ENCODE measurements around the gene AKNAD1. TPM values are rescaled to one million over a fixed set of nuclear protein-coding genes. Genes with fewer than 3 reads are reported as not detected.
A peak's percentile ranks its signal among the peaks of the same experiment; 100 is the strongest.

Gene AKNAD1
- polyA plus RNA-seq, 3 donors = not detected

DNA sequence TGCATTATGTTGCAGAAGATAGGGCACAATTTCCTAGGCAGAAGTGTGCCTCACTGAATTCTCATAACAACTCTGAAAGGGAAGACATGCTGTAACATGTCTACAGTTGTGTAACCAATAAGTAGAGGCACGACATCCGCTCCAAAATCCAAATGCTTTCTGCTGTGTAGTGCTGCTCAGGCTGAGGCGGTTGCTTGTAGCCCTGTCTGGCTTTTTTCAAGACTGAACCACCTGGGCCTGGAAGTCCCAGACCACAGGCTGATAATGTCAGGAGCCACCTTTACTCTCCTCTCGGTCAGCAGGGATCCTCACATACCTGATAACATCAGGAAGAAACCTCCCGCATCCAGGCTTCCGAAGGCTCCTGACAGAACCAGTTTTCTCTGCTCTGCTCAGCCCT, 10.9 kb downstream of the AKNAD1 start:
- Histone ChIP-seq H3K9me3 (replicated peaks in 1 of 2; ENCODE audit: control insufficient read depth in 1 of 2, insufficient read depth in 1 of 2, low read length in 2 of 2) (no peaks in the 10 kb centered on the region), H3K4me3 (replicated peaks in 1 of 3; ENCODE audit: low read depth in 2 of 3, low read length in 3 of 3) (no peak overlapping the region), H3K36me3 (replicated peaks in 1 of 2; ENCODE audit: control insufficient read depth in 1 of 2, insufficient read depth in 2 of 2, low read length in 2 of 2) (no peaks in the 10 kb centered on the region), H3K27me3 (ENCODE audit: control insufficient read depth in 2 of 2, insufficient read depth in 2 of 2, low read length in 2 of 2) (no peaks in the 10 kb centered on the region), H2AFZ (ENCODE audit: insufficient read depth, low read depth, low read length, poor library complexity, severe bottlenecking) (no peak overlapping the region), H4K20me1 (ENCODE audit: insufficient read depth, low read length) (no peaks in the 10 kb centered on the region), H3K27ac (ENCODE audit: low read depth in 1 of 2, low read length in 2 of 2) (no peak overlapping the region), H3K9ac (ENCODE audit: insufficient read depth, low read length, poor library complexity, severe bottlenecking) (no peak overlapping the region), H3K4me1 (ENCODE audit: control insufficient read depth in 1 of 2, insufficient read depth in 2 of 2, low read length in 2 of 2) (no peaks in the 10 kb centered on the region), H3K4me2 (replicated peaks; ENCODE audit: extremely low read depth, low read length, poor library complexity, severe bottlenecking) (no peak overlapping the region), H3K79me2 (ENCODE audit: insufficient read depth, low read length) (no peaks in the 10 kb centered on the region)
- TF ChIP-seq, protein P1, sequence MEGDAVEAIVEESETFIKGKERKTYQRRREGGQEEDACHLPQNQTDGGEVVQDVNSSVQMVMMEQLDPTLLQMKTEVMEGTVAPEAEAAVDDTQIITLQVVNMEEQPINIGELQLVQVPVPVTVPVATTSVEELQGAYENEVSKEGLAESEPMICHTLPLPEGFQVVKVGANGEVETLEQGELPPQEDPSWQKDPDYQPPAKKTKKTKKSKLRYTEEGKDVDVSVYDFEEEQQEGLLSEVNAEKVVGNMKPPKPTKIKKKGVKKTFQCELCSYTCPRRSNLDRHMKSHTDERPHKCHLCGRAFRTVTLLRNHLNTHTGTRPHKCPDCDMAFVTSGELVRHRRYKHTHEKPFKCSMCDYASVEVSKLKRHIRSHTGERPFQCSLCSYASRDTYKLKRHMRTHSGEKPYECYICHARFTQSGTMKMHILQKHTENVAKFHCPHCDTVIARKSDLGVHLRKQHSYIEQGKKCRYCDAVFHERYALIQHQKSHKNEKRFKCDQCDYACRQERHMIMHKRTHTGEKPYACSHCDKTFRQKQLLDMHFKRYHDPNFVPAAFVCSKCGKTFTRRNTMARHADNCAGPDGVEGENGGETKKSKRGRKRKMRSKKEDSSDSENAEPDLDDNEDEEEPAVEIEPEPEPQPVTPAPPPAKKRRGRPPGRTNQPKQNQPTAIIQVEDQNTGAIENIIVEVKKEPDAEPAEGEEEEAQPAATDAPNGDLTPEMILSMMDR (IDR thresholded peaks at IDR 0.05) = no peak
- peaks cover 14% of the 10 kb centered on the region for H3K4me1 Mint-ChIP-seq
- no peak overlapping the region for H3K27ac Mint-ChIP-seq
- intact Hi-C loops (cut with micrococcal nuclease) = no loop called here
- H3K27me3 Mint-ChIP-seq (ENCODE audit: low read depth in 3 of 3) = peaks cover 0 to 4% (median 0%) of the 10 kb centered on the region in 3 donors
- H3K9me3 Mint-ChIP-seq = no peaks in the 10 kb centered on the region
- DNase-seq = no peak
- H3K4me3 Mint-ChIP-seq = no peak overlapping the region
- peaks cover 0 to under 1% of the 10 kb centered on the region in 2 donors for H3K36me3 Mint-ChIP-seq
- 87% methylated on average over 6 of the region's 6 CpGs for WGBS (ENCODE audit: insufficient coverage)

DNA sequence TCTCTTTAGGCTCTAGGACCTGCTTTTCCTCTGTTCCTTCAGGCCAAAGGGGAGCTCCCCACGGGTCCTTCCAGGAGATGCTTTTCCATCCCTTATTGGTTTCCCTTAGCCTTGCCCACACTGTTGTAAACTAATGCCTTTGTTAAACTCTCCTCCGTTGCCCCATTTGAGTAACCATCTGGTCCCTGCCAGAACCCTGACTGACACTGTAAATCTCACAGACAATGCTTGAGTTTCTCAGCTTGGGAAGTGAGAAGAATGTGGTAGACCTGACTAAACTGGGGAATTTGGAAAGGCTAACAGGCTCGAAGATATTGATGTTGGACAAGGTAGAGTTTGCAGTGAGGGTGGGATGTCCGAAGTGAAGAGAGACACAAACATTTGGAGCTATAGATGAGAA, 11.4 kb downstream of the AKNAD1 start:
- Histone ChIP-seq H3K4me3 (replicated peaks in 1 of 3; ENCODE audit: low read depth in 2 of 3, low read length in 3 of 3) (no peak overlapping the region), H3K4me2 (replicated peaks; ENCODE audit: extremely low read depth, low read length, poor library complexity, severe bottlenecking) (no peak overlapping the region), H3K27me3 (ENCODE audit: control insufficient read depth in 2 of 2, insufficient read depth in 2 of 2, low read length in 2 of 2) (no peaks in the 10 kb centered on the region), H3K27ac (ENCODE audit: low read depth in 1 of 2, low read length in 2 of 2) (no peak overlapping the region), H3K4me1 (ENCODE audit: control insufficient read depth in 1 of 2, insufficient read depth in 2 of 2, low read length in 2 of 2) (no peaks in the 10 kb centered on the region), H3K79me2 (ENCODE audit: insufficient read depth, low read length) (no peaks in the 10 kb centered on the region), H2AFZ (ENCODE audit: insufficient read depth, low read depth, low read length, poor library complexity, severe bottlenecking) (no peak overlapping the region), H3K9ac (ENCODE audit: insufficient read depth, low read length, poor library complexity, severe bottlenecking) (no peak overlapping the region), H3K36me3 (replicated peaks in 1 of 2; ENCODE audit: control insufficient read depth in 1 of 2, insufficient read depth in 2 of 2, low read length in 2 of 2) (no peaks in the 10 kb centered on the region), H3K9me3 (replicated peaks in 1 of 2; ENCODE audit: control insufficient read depth in 1 of 2, insufficient read depth in 1 of 2, low read length in 2 of 2) (no peaks in the 10 kb centered on the region), H4K20me1 (ENCODE audit: insufficient read depth, low read length) (no peaks in the 10 kb centered on the region)
- H3K27ac Mint-ChIP-seq = peak overlapping the region in 1 of 7 donors; percentile 76
- H3K27me3 Mint-ChIP-seq (ENCODE audit: low read depth in 3 of 3) = peaks cover 0 to 4% (median 0%) of the 10 kb centered on the region in 3 donors
- DNase-seq = no peak
- H3K36me3 Mint-ChIP-seq = no peaks in the 10 kb centered on the region
- no peak overlapping the region for H3K4me3 Mint-ChIP-seq
- peaks cover 9% of the 10 kb centered on the region for H3K4me1 Mint-ChIP-seq
- intact Hi-C loops (cut with micrococcal nuclease) = no loop called here
- H3K9me3 Mint-ChIP-seq = no peaks in the 10 kb centered on the region
- TF ChIP-seq, protein P1 (IDR thresholded peaks at IDR 0.05) = no peak
- 95% methylated on average over 4 of the region's 4 CpGs for WGBS (ENCODE audit: insufficient coverage)
